ENCODE measurements around the gene THADA.
"Not testable (repeated sequence)": the region's sequence is repeated elsewhere in the genome, so short reads cannot be mapped to it uniquely, and the experiment has no call there.

THADA gene

DNA sequence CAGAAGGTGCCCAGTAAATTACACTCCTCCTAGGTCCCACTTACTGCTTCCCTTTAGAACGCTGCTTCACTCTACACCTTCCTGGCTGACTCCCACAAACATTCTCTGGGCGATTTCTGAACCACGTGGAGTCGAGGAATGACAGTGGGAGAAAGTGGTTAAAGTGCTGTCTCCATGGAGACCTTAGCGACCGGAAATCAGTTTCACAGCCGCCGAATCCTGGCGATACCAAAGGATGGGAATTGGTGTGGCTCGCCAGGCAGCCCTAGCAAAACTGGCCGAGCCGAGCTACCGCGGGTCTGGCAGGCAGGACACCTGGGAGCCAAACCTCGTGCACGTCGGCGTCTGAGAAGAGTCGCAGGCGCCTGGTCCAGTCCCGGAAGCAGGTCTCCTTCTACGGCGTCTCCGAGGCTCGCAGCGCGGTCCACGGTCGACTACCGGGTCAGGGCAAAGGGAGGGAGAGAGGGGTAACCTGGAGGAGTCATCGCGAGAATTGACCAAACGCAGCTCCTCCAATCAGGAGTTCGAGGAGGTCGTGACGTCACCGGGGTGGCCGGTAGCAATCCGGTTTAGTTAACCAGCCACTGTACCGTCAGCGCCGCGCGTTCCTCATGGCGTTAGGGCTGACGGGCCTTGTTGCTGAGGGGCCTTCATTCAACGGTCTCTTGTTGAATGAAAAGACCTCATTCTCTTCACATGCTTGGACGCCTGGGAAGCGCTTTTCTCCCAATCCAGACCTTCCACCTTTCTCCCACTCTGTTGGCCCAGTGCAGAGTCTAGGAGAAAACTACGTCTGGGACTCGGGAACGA is at the start of gene THADA:
Gene THADA (minus strand): TSS at position 436 of the 810 bp plus-strand sequence. CDS start 3,646 bp downstream, outside the sequence.
- peak; percentile 96 for DNase-seq

- no peak for DNase-seq
Observed at GRCh38 chr2:43643680-43644079, 47.8 kb upstream of the THADA start.

- DNase-seq, result no peak
Observed at GRCh38 chr2:43642363-43642762, 46.5 kb upstream of the THADA start.

- peak; percentile 82 for DNase-seq
Observed at GRCh38 chr2:43637030-43637803, 41.4 kb upstream of the THADA start, which contains the start of gene PLEKHH2. Gene PLEKHH2 (plus strand): TSS chr2:43637260. CDS start chr2:43644674, 7,414 bp downstream.

DNA sequence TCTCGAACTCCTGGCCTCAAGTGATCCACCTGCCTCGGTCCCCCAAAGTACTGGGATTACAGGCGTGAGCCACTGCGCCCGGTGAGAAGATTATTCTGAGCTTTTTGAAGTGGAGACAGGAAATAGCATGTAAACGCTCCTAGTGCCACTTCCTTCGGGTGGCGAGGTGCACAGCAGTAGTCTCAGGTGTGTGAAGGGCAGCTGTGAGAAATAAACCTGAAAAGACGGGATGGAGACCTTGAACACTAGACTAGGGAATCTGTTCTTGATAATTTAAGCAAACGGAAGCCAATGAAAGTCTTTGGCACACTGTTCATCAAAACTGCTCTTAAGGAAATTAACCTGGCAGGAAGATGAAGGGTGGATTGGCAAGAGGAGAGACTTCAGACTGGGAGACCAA is 40.8 kb upstream of the THADA start:
- peak; percentile 81 for DNase-seq

DNA sequence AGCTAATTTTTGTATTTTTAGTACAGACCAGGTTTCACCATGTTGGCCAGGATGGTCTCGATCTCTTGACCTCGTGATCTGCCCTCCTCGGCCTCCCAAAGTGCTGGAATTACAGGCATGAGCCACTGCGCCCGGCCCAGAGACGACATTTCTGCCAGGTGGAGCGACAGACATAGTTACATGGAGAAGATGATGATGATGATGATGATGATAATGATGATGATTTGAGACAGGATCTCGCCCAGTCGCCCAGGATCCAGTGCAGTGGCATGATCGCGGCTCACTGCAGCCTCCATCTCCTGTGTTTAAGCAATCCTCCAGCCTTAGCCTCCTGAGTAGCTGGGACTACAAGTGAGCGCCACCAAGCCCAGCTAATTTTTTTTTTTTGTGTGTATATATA is 40.3 kb upstream of the THADA start:
- not testable (repeated sequence) for DNase-seq

DNA sequence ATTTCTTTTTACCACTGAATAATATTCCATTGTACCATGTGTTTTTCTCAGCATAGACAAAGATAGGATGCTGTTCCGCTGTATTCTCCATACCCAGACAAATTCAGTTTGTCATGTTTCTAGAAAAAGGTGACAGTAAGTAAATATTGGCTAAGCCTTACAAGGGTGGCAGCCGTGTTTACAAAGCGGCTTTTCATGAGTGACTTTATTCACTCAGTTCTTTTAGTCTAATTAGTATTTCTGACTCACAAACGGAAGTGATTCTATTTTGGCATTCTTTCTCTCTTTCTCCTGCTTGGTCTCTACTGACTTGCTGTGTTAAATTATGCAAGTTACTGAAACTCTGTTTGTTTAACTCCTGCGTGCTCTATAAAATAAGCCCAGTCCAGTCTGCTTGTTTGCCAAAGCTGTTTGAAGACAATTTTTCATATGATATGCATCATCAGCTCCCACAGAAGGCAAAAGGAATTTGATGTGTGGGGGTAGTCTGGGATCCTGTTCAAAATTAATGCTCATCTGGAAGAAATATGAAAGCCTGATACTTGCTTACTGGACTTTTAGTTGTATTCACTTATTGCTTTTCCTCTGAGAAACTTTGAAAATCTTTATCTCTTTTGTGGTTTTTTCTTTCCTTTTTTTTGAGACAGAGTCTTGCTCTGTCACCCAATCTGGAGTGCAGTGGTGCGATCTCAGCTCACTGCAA is 38.9 kb upstream of the THADA start:
- peak; percentile 49 for DNase-seq

- no peak for DNase-seq
Observed at GRCh38 chr2:43631618-43632317, 35.9 kb upstream of the THADA start.

- no peak for DNase-seq
Observed at GRCh38 chr2:43622931-43623451, 27.2 kb upstream of the THADA start.

DNA sequence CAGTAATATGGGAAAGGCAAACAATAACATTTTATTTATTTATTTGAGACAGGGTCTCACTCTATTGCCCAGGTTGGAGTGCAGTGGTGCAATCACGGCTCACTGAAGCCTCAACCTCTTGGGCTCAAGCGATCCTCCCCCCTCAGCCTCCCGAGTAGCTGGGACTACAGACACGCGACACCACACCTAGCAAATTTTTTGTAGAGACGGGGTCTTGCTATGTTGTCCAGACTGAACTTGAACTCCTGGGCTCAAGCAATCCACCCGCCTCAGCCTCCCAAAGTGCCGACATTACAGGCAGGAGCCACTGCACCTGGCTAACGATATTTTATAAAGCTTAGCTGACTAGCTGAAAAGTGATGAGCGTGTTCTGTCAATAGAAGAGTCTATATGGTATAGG is 23.7 kb upstream of the THADA start:
- DNase-seq, result no peak

DNA sequence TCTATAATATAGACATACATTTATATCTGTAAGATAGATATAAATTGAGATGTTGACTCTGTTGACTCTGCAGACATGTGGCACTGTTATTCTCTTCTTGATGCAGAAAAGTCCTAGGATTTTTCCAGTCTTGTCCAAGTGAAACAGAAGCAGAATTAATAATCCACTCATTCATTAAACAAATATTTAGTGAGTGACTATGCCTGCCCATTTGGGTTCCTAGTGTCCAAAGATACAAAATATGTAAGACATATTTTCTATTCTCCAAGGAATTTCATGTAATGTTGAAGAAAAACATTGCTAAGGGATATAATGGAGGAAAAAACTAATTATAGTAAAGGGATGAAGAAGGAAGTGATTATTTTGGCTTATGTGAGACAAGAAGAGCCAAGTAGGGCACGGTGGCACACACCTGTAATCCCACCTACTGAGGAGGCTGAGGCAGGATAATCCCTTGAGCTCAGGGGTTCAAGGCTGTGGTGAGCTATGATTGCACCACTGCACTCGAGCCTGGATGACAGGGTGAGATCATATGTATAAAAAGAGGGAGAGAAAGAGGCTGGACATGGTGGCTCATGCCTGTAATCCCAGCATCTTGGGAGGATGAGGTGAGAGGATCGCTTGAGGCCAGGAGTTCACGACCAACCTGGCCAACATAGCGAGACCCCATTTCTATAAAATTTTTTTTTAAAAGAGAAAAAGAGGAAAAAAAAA is 21.3 kb upstream of the THADA start:
- no peak for DNase-seq

DNA sequence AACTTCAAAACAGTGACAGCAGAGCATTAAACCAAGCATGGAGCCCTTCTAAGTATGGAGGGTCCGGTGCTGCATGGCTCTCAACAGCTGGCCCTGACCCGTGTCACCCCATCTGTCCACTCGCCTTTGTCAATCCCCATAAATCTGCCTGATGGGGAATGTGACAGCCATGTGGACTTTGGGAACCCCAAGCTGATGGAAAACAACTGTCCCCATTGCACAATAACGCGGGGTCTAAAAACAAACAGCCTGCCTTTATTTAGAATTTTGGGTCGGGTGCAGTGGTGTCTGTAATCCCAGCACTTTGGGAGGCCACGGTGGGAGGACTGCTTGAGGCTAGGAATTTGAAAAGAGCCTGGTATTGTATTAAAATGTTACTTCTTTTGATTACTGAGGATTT is 17.1 kb upstream of the THADA start:
- no peak for DNase-seq

DNA sequence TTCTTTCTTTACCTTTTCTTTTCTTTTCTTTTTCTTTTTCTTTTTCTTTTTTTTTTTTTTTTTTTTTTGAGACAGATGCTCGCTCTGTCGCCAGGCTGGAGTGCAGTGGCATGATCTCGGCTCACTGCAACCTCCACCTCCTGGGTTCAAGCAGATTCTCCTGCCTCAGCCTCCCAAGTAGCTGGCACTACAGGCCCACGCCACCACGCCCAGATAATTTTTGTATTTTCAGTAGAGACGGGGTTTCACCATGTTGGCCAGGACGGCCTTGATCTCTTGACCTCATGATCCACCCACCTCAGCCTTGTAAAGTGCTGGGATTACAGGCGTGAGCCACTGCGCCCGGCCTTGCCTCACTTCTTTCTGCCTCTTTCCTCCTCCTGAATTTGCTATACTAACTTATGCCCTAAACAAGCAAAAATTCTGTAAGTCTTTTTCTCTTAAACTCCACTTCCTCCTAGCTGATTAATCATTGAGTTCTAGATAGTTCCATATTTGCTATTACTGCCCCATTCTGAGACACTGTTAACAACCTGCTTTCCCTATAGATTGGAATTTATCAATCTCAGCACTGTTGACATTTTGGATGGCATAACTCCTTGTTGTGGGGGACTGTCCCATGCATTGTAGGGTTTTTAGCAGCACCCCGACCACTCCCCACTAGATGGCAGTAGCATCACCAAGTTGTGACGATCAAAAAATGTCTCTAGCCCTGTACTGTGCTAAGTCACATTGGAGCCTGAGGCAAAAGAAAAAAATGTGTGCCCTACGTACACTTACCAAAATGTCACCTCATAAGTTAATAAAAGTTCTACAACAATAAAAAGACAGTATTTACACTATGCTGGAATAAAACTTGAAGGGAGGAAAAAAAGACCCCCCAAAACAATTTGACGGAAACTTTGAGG is 16.4 kb upstream of the THADA start:
- DNase-seq, result peak; percentile 74

DNA sequence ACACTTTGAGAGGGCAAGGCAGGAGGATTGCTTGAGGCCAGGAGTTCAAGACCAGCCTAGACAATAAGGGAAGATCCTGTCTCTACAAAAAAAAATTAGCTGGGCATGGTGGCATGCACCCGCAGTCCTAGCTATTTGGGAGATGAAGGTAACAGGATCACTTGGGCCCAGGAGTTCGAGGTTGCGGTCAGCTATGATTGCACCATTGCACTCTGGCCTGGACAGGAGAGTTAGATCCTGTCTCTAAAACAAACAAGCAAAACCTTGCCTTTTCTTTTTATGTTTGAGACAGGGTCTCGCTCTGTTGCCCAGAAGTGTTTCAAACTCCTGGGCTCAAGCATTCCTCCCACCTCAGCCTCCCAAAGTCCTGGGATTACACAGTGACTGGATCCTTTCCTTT is 14.5 kb upstream of the THADA start:
- DNase-seq, result no peak

GRCh38 chr2:43609290-43609918 is 13.6 kb upstream of the THADA start:
- DNase-seq, result peak; percentile 55

DNA sequence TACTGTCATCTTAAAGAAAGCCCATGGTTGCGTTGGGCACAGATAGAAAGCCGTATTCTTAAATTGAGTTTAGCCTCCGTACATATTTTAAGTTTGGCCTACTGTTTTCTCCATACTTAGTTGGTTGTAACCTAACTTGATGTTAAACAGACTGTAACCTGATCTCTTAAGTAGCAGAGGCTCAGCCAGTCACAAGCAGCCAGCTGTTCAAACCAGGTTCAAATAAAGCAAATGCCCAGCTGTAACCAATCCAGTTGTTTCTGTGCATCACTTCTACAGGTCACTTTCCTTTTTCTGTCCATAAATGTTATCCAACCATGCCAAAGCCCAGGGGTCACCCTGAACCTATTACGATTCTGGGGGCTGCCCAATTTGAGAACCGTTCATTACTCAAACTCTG is 10.0 kb upstream of the THADA start:
- DNase-seq, result peak; percentile 49

DNA sequence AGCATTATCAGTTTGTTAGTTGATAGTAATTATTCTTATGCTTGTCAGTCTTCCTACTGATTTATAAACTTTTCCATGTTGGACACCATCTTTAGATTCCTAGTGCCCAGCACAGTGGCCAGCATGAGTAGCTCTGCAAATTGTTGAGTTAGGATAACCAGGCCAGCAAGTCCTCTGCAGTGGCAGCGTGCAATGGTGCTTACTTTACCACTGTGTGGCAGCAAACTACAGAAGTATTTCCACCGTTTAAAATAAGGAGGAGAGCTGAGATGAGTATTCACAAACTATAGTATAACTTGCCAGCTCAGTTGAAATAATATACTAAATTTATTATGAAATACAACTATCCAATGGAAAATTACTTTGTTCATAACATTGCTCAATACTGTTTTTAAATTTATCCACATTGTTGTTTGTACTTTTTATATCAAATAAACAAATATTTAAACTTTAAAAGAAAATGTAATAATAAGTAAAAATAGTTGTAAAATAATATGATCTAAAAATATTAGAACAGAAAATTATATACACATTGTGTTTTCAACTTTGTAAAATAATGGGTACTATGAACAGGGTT is 9.3 kb upstream of the THADA start:
- peak; percentile 61 for DNase-seq

- DNase-seq, result no peak
Observed at GRCh38 chr2:43604674-43605073, 8.8 kb upstream of the THADA start.

GRCh38 chr2:43600596-43600995 is 4.8 kb upstream of the THADA start:
- DNase-seq, result not testable (repeated sequence)

- no peak for DNase-seq
Observed at GRCh38 chr2:43594875-43595274, 963 bp downstream of the THADA start.

Data from NCI-H510A treated with DMSO at 0.1 percent for 48 hours (cell line).